ENCODE measurements around the gene GOLIM4. TPM values are rescaled to one million over a fixed set of nuclear protein-coding genes. Genes with fewer than 3 reads are reported as not detected.

GOLIM4 gene
- total RNA-seq, 1 experiment from 2014 or later = 30.0 TPM

- peaks cover 71% of the 10 kb centered on the region for H3K4me1 Mint-ChIP-seq
- no peak for TF ChIP-seq PREB (CRISPR knock-in tag; IDR thresholded peaks at IDR 0.05; ENCODE audit: borderline replicate concordance)
- no peak for TF ChIP-seq ELF4 (CRISPR knock-in tag; IDR thresholded peaks at IDR 0.05; ENCODE audit: low read depth)
- no peak for TF ChIP-seq ZMAT4 (CRISPR knock-in tag; IDR thresholded peaks at IDR 0.05)
- TF ChIP-seq IRF2 (CRISPR knock-in tag; IDR thresholded peaks at IDR 0.05; ENCODE audit: borderline replicate concordance, low read depth) = no peak
- TF ChIP-seq, protein P1, sequence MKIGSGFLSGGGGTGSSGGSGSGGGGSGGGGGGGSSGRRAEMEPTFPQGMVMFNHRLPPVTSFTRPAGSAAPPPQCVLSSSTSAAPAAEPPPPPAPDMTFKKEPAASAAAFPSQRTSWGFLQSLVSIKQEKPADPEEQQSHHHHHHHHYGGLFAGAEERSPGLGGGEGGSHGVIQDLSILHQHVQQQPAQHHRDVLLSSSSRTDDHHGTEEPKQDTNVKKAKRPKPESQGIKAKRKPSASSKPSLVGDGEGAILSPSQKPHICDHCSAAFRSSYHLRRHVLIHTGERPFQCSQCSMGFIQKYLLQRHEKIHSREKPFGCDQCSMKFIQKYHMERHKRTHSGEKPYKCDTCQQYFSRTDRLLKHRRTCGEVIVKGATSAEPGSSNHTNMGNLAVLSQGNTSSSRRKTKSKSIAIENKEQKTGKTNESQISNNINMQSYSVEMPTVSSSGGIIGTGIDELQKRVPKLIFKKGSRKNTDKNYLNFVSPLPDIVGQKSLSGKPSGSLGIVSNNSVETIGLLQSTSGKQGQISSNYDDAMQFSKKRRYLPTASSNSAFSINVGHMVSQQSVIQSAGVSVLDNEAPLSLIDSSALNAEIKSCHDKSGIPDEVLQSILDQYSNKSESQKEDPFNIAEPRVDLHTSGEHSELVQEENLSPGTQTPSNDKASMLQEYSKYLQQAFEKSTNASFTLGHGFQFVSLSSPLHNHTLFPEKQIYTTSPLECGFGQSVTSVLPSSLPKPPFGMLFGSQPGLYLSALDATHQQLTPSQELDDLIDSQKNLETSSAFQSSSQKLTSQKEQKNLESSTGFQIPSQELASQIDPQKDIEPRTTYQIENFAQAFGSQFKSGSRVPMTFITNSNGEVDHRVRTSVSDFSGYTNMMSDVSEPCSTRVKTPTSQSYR (CRISPR knock-in tag; IDR thresholded peaks at IDR 0.05) = no peak
- TF ChIP-seq SMAD4 (CRISPR knock-in tag; IDR thresholded peaks at IDR 0.05) = no peak
- TF ChIP-seq NFYB (CRISPR knock-in tag; conservative IDR thresholded peaks at IDR 0.05; ENCODE audit: low read depth) = no peak
- TF ChIP-seq CBFB (CRISPR knock-in tag; IDR thresholded peaks at IDR 0.05; ENCODE audit: low read depth) = no peak
- TF ChIP-seq, protein P2, sequence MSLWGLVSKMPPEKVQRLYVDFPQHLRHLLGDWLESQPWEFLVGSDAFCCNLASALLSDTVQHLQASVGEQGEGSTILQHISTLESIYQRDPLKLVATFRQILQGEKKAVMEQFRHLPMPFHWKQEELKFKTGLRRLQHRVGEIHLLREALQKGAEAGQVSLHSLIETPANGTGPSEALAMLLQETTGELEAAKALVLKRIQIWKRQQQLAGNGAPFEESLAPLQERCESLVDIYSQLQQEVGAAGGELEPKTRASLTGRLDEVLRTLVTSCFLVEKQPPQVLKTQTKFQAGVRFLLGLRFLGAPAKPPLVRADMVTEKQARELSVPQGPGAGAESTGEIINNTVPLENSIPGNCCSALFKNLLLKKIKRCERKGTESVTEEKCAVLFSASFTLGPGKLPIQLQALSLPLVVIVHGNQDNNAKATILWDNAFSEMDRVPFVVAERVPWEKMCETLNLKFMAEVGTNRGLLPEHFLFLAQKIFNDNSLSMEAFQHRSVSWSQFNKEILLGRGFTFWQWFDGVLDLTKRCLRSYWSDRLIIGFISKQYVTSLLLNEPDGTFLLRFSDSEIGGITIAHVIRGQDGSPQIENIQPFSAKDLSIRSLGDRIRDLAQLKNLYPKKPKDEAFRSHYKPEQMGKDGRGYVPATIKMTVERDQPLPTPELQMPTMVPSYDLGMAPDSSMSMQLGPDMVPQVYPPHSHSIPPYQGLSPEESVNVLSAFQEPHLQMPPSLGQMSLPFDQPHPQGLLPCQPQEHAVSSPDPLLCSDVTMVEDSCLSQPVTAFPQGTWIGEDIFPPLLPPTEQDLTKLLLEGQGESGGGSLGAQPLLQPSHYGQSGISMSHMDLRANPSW (CRISPR knock-in tag; conservative IDR thresholded peaks at IDR 0.05; ENCODE audit: low read depth) = no peak
- no peak for TF ChIP-seq JAZF1 (CRISPR knock-in tag; IDR thresholded peaks at IDR 0.05)
- TF ChIP-seq PRDM15 (CRISPR knock-in tag; IDR thresholded peaks at IDR 0.05) = no peak
- TF ChIP-seq MXD4 (CRISPR knock-in tag; IDR thresholded peaks at IDR 0.05; ENCODE audit: borderline replicate concordance) = no peak
- no peak for TF ChIP-seq SP1 (CRISPR knock-in tag; conservative IDR thresholded peaks at IDR 0.05)
- no peak for TF ChIP-seq ZNF671 (CRISPR knock-in tag; IDR thresholded peaks at IDR 0.05)
- no peak for TF ChIP-seq ATF6 (CRISPR knock-in tag; IDR thresholded peaks at IDR 0.05)
- TF ChIP-seq, protein P3, sequence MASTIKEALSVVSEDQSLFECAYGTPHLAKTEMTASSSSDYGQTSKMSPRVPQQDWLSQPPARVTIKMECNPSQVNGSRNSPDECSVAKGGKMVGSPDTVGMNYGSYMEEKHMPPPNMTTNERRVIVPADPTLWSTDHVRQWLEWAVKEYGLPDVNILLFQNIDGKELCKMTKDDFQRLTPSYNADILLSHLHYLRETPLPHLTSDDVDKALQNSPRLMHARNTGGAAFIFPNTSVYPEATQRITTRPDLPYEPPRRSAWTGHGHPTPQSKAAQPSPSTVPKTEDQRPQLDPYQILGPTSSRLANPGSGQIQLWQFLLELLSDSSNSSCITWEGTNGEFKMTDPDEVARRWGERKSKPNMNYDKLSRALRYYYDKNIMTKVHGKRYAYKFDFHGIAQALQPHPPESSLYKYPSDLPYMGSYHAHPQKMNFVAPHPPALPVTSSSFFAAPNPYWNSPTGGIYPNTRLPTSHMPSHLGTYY (CRISPR knock-in tag; IDR thresholded peaks at IDR 0.05) = no peak
- no peak for DNase-seq (ENCODE audit: low spot score)
- ChIA-PET CTCF (interaction anchor here (1.2 kb wide), 1 partner anchor 72 kb away, joined by 6 read pairs; no protein-coding TSS in a partner anchor), POLR2A (no interaction called here)
- no peaks in the 10 kb centered on the region for H3K27me3 Mint-ChIP-seq (ENCODE audit: low read depth)
- no peaks in the 10 kb centered on the region for H3K9me3 Mint-ChIP-seq
- H3K36me3 Mint-ChIP-seq = no peaks in the 10 kb centered on the region
- H3K27ac Mint-ChIP-seq = no peak overlapping the region
- peak overlapping the region; percentile 88 for H3K4me3 Mint-ChIP-seq
- ATAC-seq = no peak
Observed at GRCh38 chr3:168093790-168094189, 1.9 kb downstream of the GOLIM4 start.

Measured in WTC11 (cell line).